A673 (cell line): ENCODE measurements around the gene BOLA3. TPM values are rescaled to one million over a fixed set of nuclear protein-coding genes. Genes with fewer than 3 reads are reported as not detected.

Source experiments
- BruUV-seq: library from RNA; stranded (reverse); fragments of 400-500 nt; replicated peaks from 2 replicates; lab custom pipeline; 2021; lab: Mats Ljungman, UMichigan
- CTCF ChIA-PET: fragments of 300-600 bp; sonication (Branson Sonifier 250); formaldehyde crosslinking; loops from one replicate; lab custom pipeline; 2022; ENCODE audit warnings: antibody characterized with exemption; lab: Charles Lee
- POLR2A ChIA-PET: fragments of 300-600 bp; sonication (Branson Sonifier 250); formaldehyde crosslinking; loops from one replicate; lab custom pipeline; 2022; ENCODE audit warnings: antibody characterized with exemption; ENCODE audit not compliant: low non-redundant PET; lab: Charles Lee
- DNase-seq: peaks from one replicate; pipeline ENCODE4 v3.0.0-alpha.2; 2015; ENCODE audit warnings: low spot score
- H3K27ac ChIP-seq: fragments of 200-600 bp; sonication (generic); 2 replicates; pipeline ENCODE4 v1.5.1; 2016; ENCODE audit warnings: mixed run types, low read depth, mild to moderate bottlenecking, mixed read lengths, antibody characterized with exemption, low read length; ENCODE audit not compliant: poor library complexity, severe bottlenecking
- H3K27me3 ChIP-seq: fragments of 200-600 bp; sonication (generic); replicated peaks from 2 replicates; pipeline ENCODE4 v1.6.1; 2017; ENCODE audit warnings: mixed run types, low read depth, mild to moderate bottlenecking, mixed read lengths, antibody characterized with exemption, low read length; ENCODE audit not compliant: insufficient read depth, poor library complexity
- H3K36me3 ChIP-seq: fragments of 200-600 bp; sonication (generic); 2 replicates; pipeline ENCODE4 v1.6.1; 2016; ENCODE audit warnings: mixed run types, mild to moderate bottlenecking, mixed read lengths, antibody characterized with exemption, low read length; ENCODE audit not compliant: insufficient read depth, poor library complexity, severe bottlenecking
- H3K4me1 ChIP-seq: fragments of 200-600 bp; sonication (generic); 2 replicates; pipeline ENCODE4 v1.6.1; 2017; ENCODE audit warnings: mixed run types, mild to moderate bottlenecking, mixed read lengths, antibody characterized with exemption, low read length; ENCODE audit not compliant: insufficient read depth, poor library complexity, severe bottlenecking
- H3K4me3 ChIP-seq: fragments of 200-600 bp; sonication (generic); 2 replicates; pipeline ENCODE4 v1.5.1; 2016; ENCODE audit warnings: low read depth, mixed run types, mild to moderate bottlenecking, mixed read lengths, low read length; ENCODE audit not compliant: poor library complexity, severe bottlenecking
- H3K9me3 ChIP-seq: fragments of 200-600 bp; sonication (generic); 2 replicates; pipeline ENCODE4 v1.6.1; 2016; ENCODE audit warnings: mixed run types, low read depth, mild to moderate bottlenecking, mixed read lengths, antibody characterized with exemption, low read length; ENCODE audit not compliant: poor library complexity, severe bottlenecking
- EZH2 ChIP-seq: fragments of 200-600 bp; sonication (generic); IDR thresholded peaks from 2 replicates; pipeline ENCODE4 v1.6.1; 2017; ENCODE audit warnings: borderline replicate concordance, low read depth, mild to moderate bottlenecking, mixed read lengths, antibody characterized with exemption, low read length; ENCODE audit not compliant: poor library complexity, severe bottlenecking
- intact Hi-C: fragments of 100-400 bp; cut with micrococcal nuclease; formaldehyde crosslinking; loops from one replicate; pipeline ENCODE4 v1.10.0; 2022; ENCODE audit not compliant: unreplicated experiment
- total RNA-seq: library from RNA; stranded (reverse); gene quantifications from 2 replicates; pipeline ENCODE4 v1.2.3, GENCODE V29; 2021
- TF ChIP-seq, protein P1 (sequence below): fragments of 300-800, 200-600 bp; sonication (generic); conservative IDR thresholded peaks from 2 replicates; pipeline ENCODE4 v1.5.1; 2017; ENCODE audit warnings: low read depth, mild to moderate bottlenecking, antibody characterized with exemption, low read length, moderate library complexity, mixed read lengths

The BOLA3 gene
- total RNA-seq, 1 experiment from 2014 or later = 55.9 TPM

GRCh38 chr2:74087696-74088095 lies 60.0 kb downstream of the BOLA3 start:
- Histone ChIP-seq H3K4me1 (no peaks in the 10 kb centered on the region), H3K9me3 (no peaks in the 10 kb centered on the region), H3K27me3 (no peaks in the 10 kb centered on the region), H3K27ac (no peak overlapping the region), H3K4me3 (no peak overlapping the region), H3K36me3 (peaks cover 36% of the 10 kb centered on the region)
- ChIA-PET CTCF (no interaction called here), POLR2A (interaction anchor here (0.5 kb wide), 1 partner anchor 633 kb away, joined by 5 read pairs; no protein-coding TSS in a partner anchor)
- no TSS peak for BruUV-seq
- TF ChIP-seq, protein P1, sequence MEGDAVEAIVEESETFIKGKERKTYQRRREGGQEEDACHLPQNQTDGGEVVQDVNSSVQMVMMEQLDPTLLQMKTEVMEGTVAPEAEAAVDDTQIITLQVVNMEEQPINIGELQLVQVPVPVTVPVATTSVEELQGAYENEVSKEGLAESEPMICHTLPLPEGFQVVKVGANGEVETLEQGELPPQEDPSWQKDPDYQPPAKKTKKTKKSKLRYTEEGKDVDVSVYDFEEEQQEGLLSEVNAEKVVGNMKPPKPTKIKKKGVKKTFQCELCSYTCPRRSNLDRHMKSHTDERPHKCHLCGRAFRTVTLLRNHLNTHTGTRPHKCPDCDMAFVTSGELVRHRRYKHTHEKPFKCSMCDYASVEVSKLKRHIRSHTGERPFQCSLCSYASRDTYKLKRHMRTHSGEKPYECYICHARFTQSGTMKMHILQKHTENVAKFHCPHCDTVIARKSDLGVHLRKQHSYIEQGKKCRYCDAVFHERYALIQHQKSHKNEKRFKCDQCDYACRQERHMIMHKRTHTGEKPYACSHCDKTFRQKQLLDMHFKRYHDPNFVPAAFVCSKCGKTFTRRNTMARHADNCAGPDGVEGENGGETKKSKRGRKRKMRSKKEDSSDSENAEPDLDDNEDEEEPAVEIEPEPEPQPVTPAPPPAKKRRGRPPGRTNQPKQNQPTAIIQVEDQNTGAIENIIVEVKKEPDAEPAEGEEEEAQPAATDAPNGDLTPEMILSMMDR = no peak
- TF ChIP-seq EZH2 = no peak
- intact Hi-C loops = no loop called here
- no peak for DNase-seq

DNA sequence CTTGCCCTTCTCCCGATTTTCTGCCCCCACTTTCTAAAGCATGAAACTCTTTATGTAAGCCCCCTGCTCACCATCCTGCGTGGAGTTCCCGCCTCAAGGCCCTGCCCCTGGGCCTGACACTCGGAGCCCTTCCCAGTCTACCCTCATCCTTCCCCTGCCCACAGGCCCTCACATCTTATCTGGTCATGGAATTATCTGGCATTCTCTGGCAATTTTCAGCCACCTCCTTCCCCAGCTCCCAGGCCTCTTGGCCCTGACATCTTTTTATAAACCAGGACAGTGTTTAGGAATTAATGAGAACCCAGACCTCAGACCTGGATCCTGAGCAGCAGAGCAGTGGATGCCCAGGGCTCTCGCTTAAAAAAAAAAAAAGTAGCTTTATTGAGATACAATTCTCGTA lies 61.7 kb downstream of the BOLA3 start:
- H3K9me3 ChIP-seq = no peaks in the 10 kb centered on the region
- ChIA-PET POLR2A (no interaction called here), CTCF (no interaction called here)
- H3K27me3 ChIP-seq = no peaks in the 10 kb centered on the region
- no peaks in the 10 kb centered on the region for H3K4me1 ChIP-seq
- intact Hi-C loops = no loop called here
- peaks cover 29% of the 10 kb centered on the region for H3K36me3 ChIP-seq
- TF ChIP-seq, protein P1 = no peak
- no peak for TF ChIP-seq EZH2
- no TSS peak for BruUV-seq
- no peak overlapping the region for H3K4me3 ChIP-seq
- H3K27ac ChIP-seq = no peak overlapping the region
- no peak for DNase-seq

Other genes starting within 250 kb of the BOLA3 start
- gene DGUOK, start 221.0 kb downstream of the BOLA3 start, total RNA-seq = 106 and 107 TPM in 2 replicates
- gene TET3, start 163.0 kb downstream of the BOLA3 start, total RNA-seq = 26.3 and 28.7 TPM in 2 replicates
- gene MOB1A, start 31.0 kb upstream of the BOLA3 start, total RNA-seq = 110 and 116 TPM in 2 replicates
- 252 and 293 TPM in 2 replicates for gene MTHFD2, start 50.7 kb upstream of the BOLA3 start, total RNA-seq
- 0.94 and 1.8 TPM in 2 replicates for gene SLC4A5, start 195.5 kb upstream of the BOLA3 start, total RNA-seq
- 172 and 177 TPM in 2 replicates for gene DCTN1, start 232.4 kb upstream of the BOLA3 start, total RNA-seq